SK-N-SH (cell line): ENCODE measurements around the gene TLL2.

ENCODE experiments used
- EP300 ChIP-seq, 2 experiments: IDR thresholded peaks; 2 replicates each; pipeline versions ENCODE4 v1.4.0 to v1.6.1; 2012; ENCODE audit warnings: borderline replicate concordance in 1 of 2, low read depth in 1 of 2, low read length in 1 of 2
- FOSL2 ChIP-seq: IDR thresholded peaks from 2 replicates; pipeline ENCODE4 v1.4.0; 2012; ENCODE audit warnings: low read depth, mild to moderate bottlenecking, moderate library complexity, borderline replicate concordance
- GATA2 ChIP-seq: sonication (generic); formaldehyde crosslinking; IDR thresholded peaks from 2 replicates; pipeline ENCODE4 v1.5.0; 2020; ENCODE audit warnings: mild to moderate bottlenecking, missing genetic modification reagents
- JUND ChIP-seq: IDR thresholded peaks from 2 replicates; pipeline ENCODE4 v1.4.0; 2012
- MEF2A ChIP-seq: IDR thresholded peaks from 2 replicates; pipeline ENCODE4 v1.4.0; 2012; ENCODE audit warnings: low read depth, borderline replicate concordance
- MXI1 ChIP-seq: IDR thresholded peaks from 2 replicates; pipeline ENCODE4 v1.6.1; 2012; ENCODE audit warnings: mild to moderate bottlenecking, low read depth, low read length, improper control_type of control experiment
- POLR2AphosphoS5 ChIP-seq: IDR thresholded peaks from 2 replicates; pipeline ENCODE4 v1.6.1; 2012; ENCODE audit warnings: low read depth, low read length
- SIN3A ChIP-seq: IDR thresholded peaks from 2 replicates; pipeline ENCODE4 v1.6.1; 2012; ENCODE audit warnings: low read depth, mild to moderate bottlenecking, low read length, moderate library complexity, borderline replicate concordance
- SMC3 ChIP-seq: IDR thresholded peaks from 2 replicates; pipeline ENCODE4 v1.6.1; 2012; ENCODE audit warnings: low read depth, low read length, improper control_type of control experiment
- TAF1 ChIP-seq: IDR thresholded peaks from 2 replicates; pipeline ENCODE4 v1.6.1; 2012; ENCODE audit warnings: low read depth, mild to moderate bottlenecking, low read length, moderate library complexity, borderline replicate concordance
- TEAD4 ChIP-seq: IDR thresholded peaks from 2 replicates; pipeline ENCODE4 v1.4.0; 2012; ENCODE audit warnings: mild to moderate bottlenecking, borderline replicate concordance; ENCODE audit not compliant: insufficient read depth
- ZBTB33 ChIP-seq: IDR thresholded peaks from 2 replicates; pipeline ENCODE4 v1.4.0; 2012; ENCODE audit warnings: low read depth, borderline replicate concordance
- TF ChIP-seq, protein P1 (sequence below): IDR thresholded peaks from 2 replicates; pipeline ENCODE4 v1.4.0; 2012; ENCODE audit warnings: low read depth
- TF ChIP-seq, protein P2 (sequence below): fragments of 200-600 bp; sonication (generic); IDR thresholded peaks from 2 replicates; pipeline ENCODE4 v1.6.1; 2017; ENCODE audit warnings: antibody characterized with exemption, mild to moderate bottlenecking, moderate library complexity

DNA sequence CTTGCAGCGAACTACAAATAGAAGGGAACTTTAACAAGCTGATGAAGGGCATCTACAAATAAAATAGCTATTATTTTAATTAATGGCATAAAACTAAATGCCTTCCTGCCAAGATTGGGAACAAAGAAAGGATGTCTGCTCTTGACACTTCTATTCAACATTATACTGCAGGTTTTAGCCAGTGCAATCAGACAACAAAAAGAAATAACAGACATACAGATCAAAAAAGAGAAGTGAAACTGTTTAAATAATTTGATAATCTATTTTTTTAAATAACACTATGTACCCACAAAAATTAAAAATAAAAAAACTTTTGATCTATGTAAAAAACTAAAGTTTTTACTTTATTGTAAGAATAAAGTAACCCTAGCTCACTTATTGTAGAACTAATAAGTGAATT lies 22.4 kb upstream of the TLL2 start:
- TF ChIP-seq, protein P1, sequence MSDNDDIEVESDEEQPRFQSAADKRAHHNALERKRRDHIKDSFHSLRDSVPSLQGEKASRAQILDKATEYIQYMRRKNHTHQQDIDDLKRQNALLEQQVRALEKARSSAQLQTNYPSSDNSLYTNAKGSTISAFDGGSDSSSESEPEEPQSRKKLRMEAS, result no peak
- TF ChIP-seq TAF1, result no peak
- no peak for TF ChIP-seq MXI1
- TF ChIP-seq, protein P2, sequence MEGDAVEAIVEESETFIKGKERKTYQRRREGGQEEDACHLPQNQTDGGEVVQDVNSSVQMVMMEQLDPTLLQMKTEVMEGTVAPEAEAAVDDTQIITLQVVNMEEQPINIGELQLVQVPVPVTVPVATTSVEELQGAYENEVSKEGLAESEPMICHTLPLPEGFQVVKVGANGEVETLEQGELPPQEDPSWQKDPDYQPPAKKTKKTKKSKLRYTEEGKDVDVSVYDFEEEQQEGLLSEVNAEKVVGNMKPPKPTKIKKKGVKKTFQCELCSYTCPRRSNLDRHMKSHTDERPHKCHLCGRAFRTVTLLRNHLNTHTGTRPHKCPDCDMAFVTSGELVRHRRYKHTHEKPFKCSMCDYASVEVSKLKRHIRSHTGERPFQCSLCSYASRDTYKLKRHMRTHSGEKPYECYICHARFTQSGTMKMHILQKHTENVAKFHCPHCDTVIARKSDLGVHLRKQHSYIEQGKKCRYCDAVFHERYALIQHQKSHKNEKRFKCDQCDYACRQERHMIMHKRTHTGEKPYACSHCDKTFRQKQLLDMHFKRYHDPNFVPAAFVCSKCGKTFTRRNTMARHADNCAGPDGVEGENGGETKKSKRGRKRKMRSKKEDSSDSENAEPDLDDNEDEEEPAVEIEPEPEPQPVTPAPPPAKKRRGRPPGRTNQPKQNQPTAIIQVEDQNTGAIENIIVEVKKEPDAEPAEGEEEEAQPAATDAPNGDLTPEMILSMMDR, result no peak
- TF ChIP-seq EP300 (IDR thresholded peaks at IDR 0.05; ENCODE audit: borderline replicate concordance in 1 of 2, low read depth in 1 of 2, low read length in 1 of 2), result no peak
- no peak for TF ChIP-seq ZBTB33
- TF ChIP-seq SIN3A, result no peak
- no peak for TF ChIP-seq GATA2 (CRISPR knock-in tag)
- no peak for TF ChIP-seq TEAD4
- TF ChIP-seq SMC3, result no peak
- no peak for TF ChIP-seq MEF2A
- no peak for TF ChIP-seq FOSL2
- no peak for TF ChIP-seq JUND
- no peak for TF ChIP-seq POLR2AphosphoS5
